IMR-90 (cell line): Measurements from ENCODE around the gene MYOM1. TPM values are rescaled to one million over a fixed set of nuclear protein-coding genes. Genes with fewer than 3 reads are reported as not detected.
A peak's percentile ranks its signal among the peaks of the same experiment; 100 is the strongest.

Experiments used
- ATAC-seq: fragments of 200-7000 bp; cut with Tn5 transposase; 2 replicates; pipeline ENCODE4 v1.9.1; 2020; ENCODE audit warnings: low read depth, mild to moderate bottlenecking, moderate library complexity
- BruUV-seq: library from RNA; stranded (reverse); fragments of 400-500 nt; replicated peaks from 2 replicates; lab custom pipeline; 2021; lab: Mats Ljungman, UMichigan
- CTCF ChIA-PET: fragments of 300-600 bp; formaldehyde crosslinking; extraction: SDS; loops from one replicate; lab custom pipeline; 2021; ENCODE audit warnings: antibody characterized with exemption; lab: Yijun Ruan, JAX
- POLR2A ChIA-PET: fragments of 300-600 bp; sonication (Branson Sonifier 250); formaldehyde crosslinking; loops from one replicate; lab custom pipeline; 2022; ENCODE audit warnings: antibody characterized with exemption; ENCODE audit not compliant: unreplicated experiment; lab: Charles Lee
- DNase-seq: peaks from one replicate; pipeline ENCODE4 v3.0.0; 2013
- H2AFZ ChIP-seq: replicated peaks from 2 replicates; pipeline ENCODE3; 2013; ENCODE audit warnings: low read length, mild to moderate bottlenecking; ENCODE audit not compliant: poor library complexity
- H2AK5ac ChIP-seq: 2 replicates; pipeline ENCODE4 v1.6.1; 2013; ENCODE audit warnings: low read depth, low read length, inconsistent platforms
- H2AK9ac ChIP-seq: replicated peaks from 2 replicates; pipeline ENCODE3; 2013; ENCODE audit warnings: mild to moderate bottlenecking, low read depth, low read length, moderate library complexity; ENCODE audit not compliant: poor library complexity
- H2BK120ac ChIP-seq: 2 replicates; pipeline ENCODE4 v1.6.1; 2013; ENCODE audit warnings: low read depth, low read length, inconsistent platforms
- H2BK15ac ChIP-seq: 3 replicates; pipeline ENCODE4 v1.6.1; 2013; ENCODE audit warnings: low read depth, low read length, inconsistent platforms
- H2BK20ac ChIP-seq: 2 replicates; pipeline ENCODE4 v1.6.1; 2013; ENCODE audit warnings: low read depth, mild to moderate bottlenecking, inconsistent platforms, low read length, moderate library complexity
- H2BK5ac ChIP-seq: 2 replicates; pipeline ENCODE4 v1.6.1; 2013; ENCODE audit warnings: mild to moderate bottlenecking, low read depth, low read length, inconsistent platforms; ENCODE audit not compliant: poor library complexity, severe bottlenecking
- H3K14ac ChIP-seq: replicated peaks from 2 replicates; pipeline ENCODE4 v1.6.1; 2013; ENCODE audit warnings: low read depth, low read length, inconsistent platforms
- H3K18ac ChIP-seq: 2 replicates; pipeline ENCODE4 v1.6.1; 2013; ENCODE audit warnings: low read depth, low read length, control low read depth
- H3K23ac ChIP-seq: 2 replicates; pipeline ENCODE4 v1.6.1; 2013; ENCODE audit warnings: low read depth, low read length, inconsistent platforms
- H3K27ac ChIP-seq: 2 replicates; pipeline ENCODE4 v1.5.1; 2013; ENCODE audit warnings: mild to moderate bottlenecking, control low read depth, low read length; ENCODE audit not compliant: insufficient read depth
- H3K27me3 ChIP-seq: 2 replicates; pipeline ENCODE4 v1.6.1; 2013; ENCODE audit warnings: low read length; ENCODE audit not compliant: control insufficient read depth, insufficient read depth
- H3K36me3 ChIP-seq: 2 replicates; pipeline ENCODE4 v1.6.1; 2013; ENCODE audit warnings: low read length, mixed read lengths; ENCODE audit not compliant: control insufficient read depth, insufficient read depth
- H3K4ac ChIP-seq: 2 replicates; pipeline ENCODE4 v1.6.1; 2013; ENCODE audit warnings: low read depth, low read length, inconsistent platforms
- H3K4me1 ChIP-seq: 2 replicates; pipeline ENCODE4 v1.6.1; 2013; ENCODE audit warnings: low read length, mixed read lengths; ENCODE audit not compliant: control insufficient read depth, insufficient read depth
- H3K4me2 ChIP-seq: 2 replicates; pipeline ENCODE4 v1.6.1; 2013; ENCODE audit warnings: low read depth, mild to moderate bottlenecking, control low read depth, low read length, moderate library complexity
- H3K4me3 ChIP-seq: 2 replicates; pipeline ENCODE4 v1.5.1; 2013; ENCODE audit warnings: low read depth, mild to moderate bottlenecking, control low read depth, low read length, moderate library complexity; ENCODE audit not compliant: insufficient read depth
- H3K56ac ChIP-seq: 2 replicates; pipeline ENCODE4 v1.6.1; 2013; ENCODE audit warnings: low read length, inconsistent platforms; ENCODE audit not compliant: insufficient read depth; ENCODE audit errors: extremely low read depth
- H3K79me1 ChIP-seq, 2 experiments: 2 replicates each; pipeline ENCODE4 v1.6.1; 2013; ENCODE audit warnings: low read length in 2 of 2, inconsistent platforms in 1 of 2, low read depth in 1 of 2
- H3K9ac ChIP-seq: 2 replicates; pipeline ENCODE4 v1.6.1; 2013; ENCODE audit warnings: low read depth, low read length, control low read depth
- H3K9me1 ChIP-seq: 2 replicates; pipeline ENCODE4 v1.6.1; 2013; ENCODE audit warnings: low read length, inconsistent platforms; ENCODE audit not compliant: insufficient read depth
- H3K9me3 ChIP-seq: 2 replicates; pipeline ENCODE4 v1.6.1; 2013; ENCODE audit warnings: low read length; ENCODE audit not compliant: control insufficient read depth, insufficient read depth
- H4K20me1 ChIP-seq: 2 replicates; pipeline ENCODE4 v1.6.1; 2013; ENCODE audit warnings: low read length, inconsistent platforms; ENCODE audit not compliant: insufficient read depth
- H4K5ac ChIP-seq: 2 replicates; pipeline ENCODE4 v1.6.1; 2013; ENCODE audit warnings: mild to moderate bottlenecking, low read depth, low read length, control low read depth
- H4K8ac ChIP-seq, 2 experiments: 2 replicates each; pipeline ENCODE4 v1.6.1; 2013; ENCODE audit warnings: low read depth in 2 of 2, low read length in 2 of 2, control low read depth in 1 of 2, inconsistent platforms in 1 of 2
- H4K91ac ChIP-seq: 2 replicates; pipeline ENCODE4 v1.6.1; 2013; ENCODE audit warnings: low read depth, low read length, inconsistent platforms; ENCODE audit not compliant: insufficient read depth
- BHLHE40 ChIP-seq: fragments of 150-350 bp; IDR thresholded peaks from 2 replicates; pipeline ENCODE4 v1.6.1; 2016; ENCODE audit warnings: mild to moderate bottlenecking, low read depth, low read length
- CEBPB ChIP-seq: IDR thresholded peaks from 2 replicates; pipeline ENCODE4 v1.6.1; 2012; ENCODE audit warnings: low read depth, low read length, improper control_type of control experiment
- CHD1 ChIP-seq: IDR thresholded peaks from 2 replicates; pipeline ENCODE4 v1.6.1; 2012; ENCODE audit warnings: low read depth, low read length, improper control_type of control experiment
- CTCF ChIP-seq: conservative IDR thresholded peaks from 2 replicates; pipeline ENCODE4 v1.5.1; 2012; ENCODE audit warnings: mild to moderate bottlenecking, low read depth, low read length, improper control_type of control experiment
- FOS ChIP-seq: fragments of 150-350 bp; IDR thresholded peaks from 2 replicates; pipeline ENCODE4 v1.6.1; 2016; ENCODE audit warnings: low read depth, low read length
- MAFK ChIP-seq: IDR thresholded peaks from 2 replicates; pipeline ENCODE4 v1.6.1; 2012; ENCODE audit warnings: low read depth, low read length, improper control_type of control experiment
- MAZ ChIP-seq: IDR thresholded peaks from 2 replicates; pipeline ENCODE4 v1.6.1; 2012; ENCODE audit warnings: low read depth, mild to moderate bottlenecking, low read length, improper control_type of control experiment, moderate library complexity, borderline replicate concordance
- MXI1 ChIP-seq: IDR thresholded peaks from 2 replicates; pipeline ENCODE4 v1.6.1; 2012; ENCODE audit warnings: low read depth, mild to moderate bottlenecking, low read length, moderate library complexity, borderline replicate concordance
- NFE2L2 ChIP-seq: fragments of 150-350 bp; IDR thresholded peaks from 2 replicates; pipeline ENCODE4 v1.6.1; 2016; ENCODE audit warnings: low read depth, mild to moderate bottlenecking, low read length
- POLR2A ChIP-seq: IDR thresholded peaks from 2 replicates; pipeline ENCODE4 v1.6.1; 2012; ENCODE audit warnings: mild to moderate bottlenecking, low read depth, low read length
- RAD21 ChIP-seq: IDR thresholded peaks from 2 replicates; pipeline ENCODE4 v1.6.1; 2012; ENCODE audit warnings: low read length, improper control_type of control experiment
- RCOR1 ChIP-seq: IDR thresholded peaks from 2 replicates; pipeline ENCODE4 v1.6.1; 2012; ENCODE audit warnings: mild to moderate bottlenecking, low read length, improper control_type of control experiment; ENCODE audit not compliant: insufficient replicate concordance
- RFX5 ChIP-seq: IDR thresholded peaks from 2 replicates; pipeline ENCODE4 v1.8.0; 2012; ENCODE audit warnings: low read depth, mild to moderate bottlenecking, low read length, moderate library complexity
- SMC3 ChIP-seq: fragments of 150-350 bp; IDR thresholded peaks from 2 replicates; pipeline ENCODE4 v1.6.1; 2016; ENCODE audit warnings: low read depth, mild to moderate bottlenecking, antibody characterized with exemption, low read length, moderate library complexity
- USF2 ChIP-seq: fragments of 150-350 bp; IDR thresholded peaks from 2 replicates; pipeline ENCODE4 v1.6.1; 2017; ENCODE audit warnings: mild to moderate bottlenecking, antibody characterized with exemption, low read length, low read depth
- WGBS, 2 experiments: methylation state at CpG; one replicate each; pipeline versions ENCODE4 v1.1.5 to v1.1.7; 2013; ENCODE audit warnings: missing lambda C conversion rate in 2 of 2; ENCODE audit not compliant: insufficient read length in 1 of 2; ENCODE audit errors: extremely low coverage in 2 of 2; 5-methylcytosine and 5-hydroxymethylcytosine counted together
- dilution Hi-C: fragments of 300-500 bp; cut with HindIII; formaldehyde crosslinking; loops from one replicate; pipeline ENCODE4 v1.14.3; 2018; ENCODE audit warnings: low sequenced_read_pairs; ENCODE audit not compliant: unreplicated experiment
- in situ Hi-C: fragments of 300-500 bp; cut with MboI; formaldehyde crosslinking; loops from 3 replicates; pipeline ENCODE4 v1.14.3; 2019; ENCODE audit warnings: low sequenced_read_pairs, inconsistent platforms, mixed read lengths
- intact Hi-C: fragments of 100-400 bp; cut with micrococcal nuclease; formaldehyde crosslinking; loops from 2 replicates; pipeline ENCODE4 v1.10.0; 2022
- polyA plus RNA-seq, 3 experiments: library from polyadenylated mRNA; depleted of rRNA; stranded (reverse); fragments of >200 nt; gene quantifications; 2 replicates each; pipeline ENCODE4 v1.2.3, GENCODE V29; 2012; ENCODE audit warnings: low replicate concordance in 1 of 3
- total RNA-seq: library from RNA; depleted of rRNA; stranded (reverse); fragments of >200 nt; gene quantifications from 2 replicates; pipeline ENCODE4 v1.2.3, GENCODE V29; 2012

Gene MYOM1
- total and polyA plus RNA-seq, 2 of the 4 experiments (the other 2 are of a cell fraction): under 0.01 to 0.10 TPM

DNA sequence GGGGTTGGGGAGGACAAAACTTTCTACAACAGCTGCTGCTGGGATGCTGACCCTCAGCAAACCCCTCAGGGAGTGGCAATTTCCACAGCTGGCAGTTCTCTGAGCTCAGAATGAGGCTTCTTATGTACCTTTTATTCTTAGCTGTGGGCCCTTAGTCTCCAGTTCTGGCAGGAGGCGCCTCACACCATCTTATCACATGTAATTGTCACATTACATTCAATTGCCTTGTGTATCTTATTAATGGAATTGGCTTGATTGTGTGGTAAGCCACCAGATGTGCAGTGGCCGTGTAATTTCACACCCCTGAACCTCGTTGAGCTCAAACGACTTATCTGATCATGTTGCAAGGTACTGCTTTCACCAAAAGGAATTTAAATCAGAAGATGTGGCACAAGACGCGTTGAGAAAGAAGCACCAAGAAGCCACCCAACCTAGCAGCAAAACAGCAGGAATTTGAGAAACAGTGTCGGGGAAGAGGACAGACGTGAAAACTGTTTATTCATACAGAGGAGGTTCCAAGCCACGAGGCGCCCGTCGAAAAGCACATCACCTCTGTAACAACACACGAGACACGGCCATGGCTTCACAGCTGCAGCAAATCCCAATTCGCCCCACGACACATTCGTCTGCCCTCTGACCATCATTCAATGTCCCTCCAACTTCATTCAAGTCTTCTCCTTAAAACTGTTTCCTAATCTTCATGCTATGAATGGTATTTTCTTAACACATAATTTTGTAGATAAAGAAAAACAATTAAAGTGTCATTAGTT, 153.2 kb downstream of the MYOM1 start:
- H3K4me2 ChIP-seq: no peak overlapping the region
- no peak overlapping the region for H4K91ac ChIP-seq
- no peak overlapping the region for H2BK15ac ChIP-seq
- H3K14ac ChIP-seq: no peak overlapping the region
- no peaks in the 10 kb centered on the region for H3K9me1 ChIP-seq
- no peak overlapping the region for H3K23ac ChIP-seq
- H2AK5ac ChIP-seq: no peak overlapping the region
- no peak overlapping the region for H2BK5ac ChIP-seq
- DNase-seq (no peak), ATAC-seq (no peak)
- intact Hi-C loops (no loop called here), dilution Hi-C loops (no loop called here), in situ Hi-C loops (no loop called here)
- H3K4me3 ChIP-seq: no peak overlapping the region
- H3K9me3 ChIP-seq: no peaks in the 10 kb centered on the region
- H2AK9ac ChIP-seq: no peak overlapping the region
- no peak overlapping the region for H3K9ac ChIP-seq
- H2AFZ ChIP-seq: peak overlapping the region; percentile 46
- no peaks in the 10 kb centered on the region for H3K36me3 ChIP-seq
- POLR2A ChIA-PET: no interaction called here
- no peak overlapping the region for H2BK120ac ChIP-seq
- no TSS peak for BruUV-seq
- WGBS, 2 experiments: no CpG with 5 or more reads among the region's 17 CpGs
- no peaks in the 10 kb centered on the region for H3K27me3 ChIP-seq
- no peak overlapping the region for H2BK20ac ChIP-seq
- peaks cover 7% of the 10 kb centered on the region; the same call in 1 of the 2 replicates for H3K4me1 ChIP-seq
- no peak overlapping the region for H3K56ac ChIP-seq
- H4K8ac ChIP-seq: no peak overlapping the region
- H4K5ac ChIP-seq: no peak overlapping the region
- H3K79me1 ChIP-seq: no peaks in the 10 kb centered on the region
- CTCF ChIA-PET: no interaction called here
- no peaks in the 10 kb centered on the region for H4K20me1 ChIP-seq
- TF ChIP-seq MXI1 (no peak), FOS (no peak), POLR2A (no peak), CHD1 (no peak), MAZ (no peak), USF2 (no peak), CTCF (no peak), NFE2L2 (no peak), CEBPB (no peak), RCOR1 (no peak), RAD21 (no peak), MAFK (no peak), SMC3 (no peak), RFX5 (no peak), BHLHE40 (no peak)
- H3K27ac ChIP-seq: no peak overlapping the region
- no peak overlapping the region for H3K18ac ChIP-seq
- no peak overlapping the region for H3K4ac ChIP-seq
